Keratinocyte (primary cell): ENCODE data around the gene RTL1. TPM values are rescaled to one million over a fixed set of nuclear protein-coding genes. Genes with fewer than 3 reads are reported as not detected.

ENCODE experiments used
- DNase-seq: peaks from one replicate; pipeline ENCODE4 v3.0.0-alpha.2; 2011; ENCODE audit warnings: low read depth, missing footprints, low spot score
- FAIRE-seq: peaks from 2 replicates; lab custom pipeline; 2011; peaks lifted over from hg19 to GRCh38; lab: Jason Lieb, UNC
- H2AFZ ChIP-seq: 2 replicates; pipeline ENCODE4 v1.6.0; 2012; ENCODE audit warnings: low read length, control low read depth, inconsistent platforms; ENCODE audit not compliant: control insufficient read depth
- H3K27ac ChIP-seq: 2 replicates; pipeline ENCODE4 v1.5.1; 2011; ENCODE audit warnings: low read length; ENCODE audit not compliant: control insufficient read depth, insufficient read depth
- H3K27me3 ChIP-seq: 3 replicates; pipeline ENCODE4 v1.6.0; 2011; ENCODE audit warnings: low read length; ENCODE audit not compliant: control insufficient read depth, insufficient read depth; ENCODE audit errors: extremely low read depth
- H3K36me3 ChIP-seq, 2 experiments: 2 replicates in 1 of 2; 3 replicates in 1 of 2; pipeline ENCODE4 v1.5.1; 2011; ENCODE audit warnings: low read length in 2 of 2, mild to moderate bottlenecking in 1 of 2; ENCODE audit not compliant: control insufficient read depth in 2 of 2, insufficient read depth in 2 of 2; ENCODE audit errors: extremely low read depth in 1 of 2
- H3K4me1 ChIP-seq: 3 replicates; pipeline ENCODE4 v1.5.1; 2011; ENCODE audit warnings: low read length; ENCODE audit not compliant: control insufficient read depth, insufficient read depth; ENCODE audit errors: extremely low read depth
- H3K4me2 ChIP-seq: 3 replicates; pipeline ENCODE4 v1.6.0; 2011; ENCODE audit warnings: low read depth, low read length; ENCODE audit not compliant: control insufficient read depth, insufficient read depth; ENCODE audit errors: extremely low read depth
- H3K4me3 ChIP-seq, 3 experiments: fragments of 200-600 bp in 1 of 3; sonication (generic) in 1 of 3; 2 replicates in 2 of 3; 3 replicates in 1 of 3; pipeline ENCODE4 v1.5.1; 2011 to 2016; ENCODE audit warnings: low read length in 3 of 3, mild to moderate bottlenecking in 3 of 3, control low read depth in 2 of 3, inconsistent platforms in 1 of 3, low read depth in 1 of 3, mixed read lengths in 1 of 3, mixed run types in 1 of 3, moderate library complexity in 1 of 3; ENCODE audit not compliant: control insufficient read depth in 2 of 3, insufficient read depth in 2 of 3; ENCODE audit errors: extremely low read depth in 1 of 3
- H3K79me2 ChIP-seq: 2 replicates; pipeline ENCODE4 v1.6.0; 2012; ENCODE audit warnings: low read length; ENCODE audit not compliant: control insufficient read depth, insufficient read depth
- H3K9ac ChIP-seq: 3 replicates; pipeline ENCODE4 v1.6.0; 2011; ENCODE audit warnings: low read length; ENCODE audit not compliant: control insufficient read depth, insufficient read depth; ENCODE audit errors: extremely low read depth
- H3K9me1 ChIP-seq: 3 replicates; pipeline ENCODE4 v1.6.0; 2011; ENCODE audit warnings: low read length; ENCODE audit not compliant: control insufficient read depth, insufficient read depth; ENCODE audit errors: extremely low read depth
- H3K9me3 ChIP-seq: 2 replicates; pipeline ENCODE4 v1.5.1; 2012; ENCODE audit warnings: low read depth, low read length; ENCODE audit not compliant: control insufficient read depth
- H4K20me1 ChIP-seq: 3 replicates; pipeline ENCODE4 v1.6.0; 2011; ENCODE audit warnings: low read length; ENCODE audit not compliant: control insufficient read depth, insufficient read depth; ENCODE audit errors: extremely low read depth
- CTCF ChIP-seq, 3 experiments: IDR thresholded peaks in 1 of 3; conservative IDR thresholded peaks in 1 of 3; optimal IDR thresholded peaks in 1 of 3; 2 replicates in 2 of 3; 3 replicates in 1 of 3; pipeline versions ENCODE3 to v1.5.1; 2011; ENCODE audit warnings: low read length in 3 of 3, mild to moderate bottlenecking in 3 of 3, moderate library complexity in 2 of 3, control low read depth in 1 of 3, inconsistent platforms in 1 of 3; ENCODE audit not compliant: insufficient read depth in 2 of 3; ENCODE audit errors: extremely low read depth in 1 of 3
- EZH2 ChIP-seq: IDR thresholded peaks from one replicate; pipeline ENCODE4 v1.6.1; 2012; ENCODE audit warnings: inconsistent platforms, mild to moderate bottlenecking, low read length, moderate library complexity
- dilution Hi-C: fragments of 300-500 bp; cut with MboI; formaldehyde crosslinking; loops from one replicate; pipeline ENCODE4 v1.7.0; 2020; ENCODE audit warnings: low sequenced_read_pairs; ENCODE audit not compliant: extremely low pct_ligation_motif_present
- polyA plus RNA-seq, 5 experiments: library from polyadenylated mRNA; depleted of rRNA in 3 of 5; stranded (reverse) in 3 of 5; stranded (forward) in 1 of 5; unstranded in 1 of 5; fragments of >200 nt; gene quantifications; 1 replicate in 1 of 5; 2 replicates in 3 of 5; 3 replicates in 1 of 5; pipeline versions ENCODE4 v1.2.1 to v1.2.3, GENCODE V29; 2011 to 2012; ENCODE audit warnings: missing spikeins in 2 of 5, low read depth in 1 of 5, low replicate concordance in 1 of 5

Gene RTL1
- polyA plus RNA-seq, 1 donor (not counting 4 experiments of a cell fraction or from before 2014, with no cell fraction given): not detected

DNA sequence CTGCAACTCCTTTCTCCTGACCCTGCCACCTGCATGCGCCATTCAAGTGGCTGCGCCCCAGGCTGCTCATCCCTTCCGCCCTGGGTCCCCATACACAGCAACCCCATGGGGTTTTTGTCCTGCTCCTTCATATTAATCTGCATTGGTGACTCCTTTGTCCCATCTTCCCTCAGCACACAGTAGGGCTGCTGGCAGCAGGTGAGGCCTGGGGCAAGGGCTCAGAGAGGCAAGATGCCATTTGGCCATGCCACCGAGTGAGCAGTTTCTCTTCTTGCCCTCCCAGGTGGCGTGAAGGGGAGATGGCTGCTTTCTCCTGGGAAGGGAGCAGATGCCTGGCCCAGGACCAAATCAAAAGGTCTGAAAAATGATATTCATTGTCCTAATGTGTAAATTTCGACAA lies 9.1 kb downstream of the RTL1 start:
- Histone ChIP-seq H4K20me1 (no peaks in the 10 kb centered on the region), H3K27me3 (no peaks in the 10 kb centered on the region)

GRCh38 chr14:100893760-100894159 lies 9.8 kb downstream of the RTL1 start:
- Histone ChIP-seq H3K4me3 (no peak overlapping the region), H3K79me2 (no peaks in the 10 kb centered on the region), H3K27me3 (no peaks in the 10 kb centered on the region), H3K4me2 (no peak overlapping the region), H3K9me1 (no peaks in the 10 kb centered on the region), H3K27ac (no peak overlapping the region), H3K9me3 (no peaks in the 10 kb centered on the region), H2AFZ (no peak overlapping the region), H3K9ac (no peak overlapping the region), H3K4me1 (no peaks in the 10 kb centered on the region), H3K36me3 (no peaks in the 10 kb centered on the region), H4K20me1 (no peaks in the 10 kb centered on the region)
- DNase-seq (no peak), FAIRE-seq (no peak)
- dilution Hi-C loops: no loop called here
- no peak for TF ChIP-seq CTCF (optimal IDR thresholded peaks at IDR 0.05 in 1 of 3, IDR thresholded peaks at IDR 0.05 in 1 of 3, conservative IDR thresholded peaks at IDR 0.05 in 1 of 3; ENCODE audit: extremely low read depth in 1 of 3, insufficient read depth in 2 of 3, low read length in 3 of 3)
- TF ChIP-seq EZH2: no peak

More for the DNA sequence above, 9.1 kb downstream of the RTL1 start:
- no peaks in the 10 kb centered on the region for H3K9me1 ChIP-seq
- H3K4me2 ChIP-seq: no peak overlapping the region
- no peak overlapping the region for H3K4me3 ChIP-seq
- TF ChIP-seq CTCF (optimal IDR thresholded peaks at IDR 0.05 in 1 of 3, IDR thresholded peaks at IDR 0.05 in 1 of 3, conservative IDR thresholded peaks at IDR 0.05 in 1 of 3; ENCODE audit: extremely low read depth in 1 of 3, insufficient read depth in 2 of 3, low read length in 3 of 3) (no peak), EZH2 (no peak)
- H3K36me3 ChIP-seq: no peaks in the 10 kb centered on the region
- dilution Hi-C loops: no loop called here
- H3K79me2 ChIP-seq: no peaks in the 10 kb centered on the region
- DNase-seq (no peak), FAIRE-seq (no peak)
- H3K9me3 ChIP-seq: no peaks in the 10 kb centered on the region
- H3K4me1 ChIP-seq: no peaks in the 10 kb centered on the region
- no peak overlapping the region for H2AFZ ChIP-seq
- H3K27ac ChIP-seq: no peak overlapping the region
- H3K9ac ChIP-seq: no peak overlapping the region
